HG02981 (cell line): Measurements from ENCODE around the gene TMEM183A.
"Not testable (repeated sequence)": the region's sequence is repeated elsewhere in the genome, so short reads cannot be mapped to it uniquely, and the experiment has no call there.

Source experiments
- ATAC-seq: cut with Tn5 transposase; IDR thresholded peaks from one replicate; pipeline ENCODE4 v1.9.1; 2021; ENCODE audit warnings: mild to moderate bottlenecking, moderate library complexity; ENCODE audit not compliant: unreplicated experiment

Gene TMEM183A

DNA sequence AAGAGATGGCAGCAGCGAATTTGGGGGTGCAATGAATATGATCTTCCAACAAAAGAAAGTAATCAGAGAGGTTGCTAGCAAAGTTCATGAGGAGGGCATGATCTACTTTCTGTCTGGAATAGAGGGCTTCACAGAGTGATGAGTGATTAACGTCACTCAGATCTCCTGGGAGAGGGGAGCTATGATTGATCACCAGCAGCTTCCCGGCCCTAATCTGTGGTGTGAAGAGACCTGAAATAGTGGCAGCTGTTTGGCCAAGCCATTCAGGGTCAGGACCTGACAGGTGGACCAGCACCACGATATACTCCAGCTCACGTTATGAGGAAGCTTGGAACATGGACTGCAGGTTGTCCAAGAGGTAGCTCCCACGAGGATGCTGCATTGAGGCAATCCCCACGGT, 19.9 kb upstream of the TMEM183A start:
- ATAC-seq: no peak

DNA sequence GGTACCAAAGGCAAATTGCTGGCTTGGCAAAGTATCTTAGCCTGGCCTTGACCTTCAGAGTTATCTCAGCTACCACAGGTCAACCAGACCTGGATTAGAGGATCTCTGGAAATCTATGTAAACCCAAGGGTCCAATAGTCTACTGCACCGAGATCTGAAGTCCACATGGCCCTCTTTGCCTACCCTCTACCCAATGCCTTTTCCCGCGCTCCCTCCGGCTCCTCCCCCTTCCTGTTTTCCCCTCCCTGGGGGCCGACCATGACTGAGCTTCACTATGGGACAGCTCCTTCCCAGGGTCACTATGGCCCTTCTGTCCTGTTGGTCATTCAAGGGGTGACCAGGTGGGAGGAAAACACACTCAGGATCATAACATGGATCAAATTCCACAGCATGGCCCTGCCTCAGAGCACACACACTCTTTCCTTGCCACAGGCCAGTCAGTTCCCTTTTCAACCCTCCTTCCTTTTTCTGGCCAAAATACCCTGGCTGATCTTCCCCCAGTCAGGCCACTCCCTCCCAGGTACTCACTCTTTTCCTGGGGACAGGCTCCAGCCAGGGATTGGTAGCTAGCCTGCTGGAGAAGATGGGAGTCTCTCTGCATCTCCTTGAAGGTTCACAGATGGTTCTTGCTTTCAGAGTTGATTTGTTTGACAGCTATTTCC, 19.1 kb upstream of the TMEM183A start:
- ATAC-seq: no peak

DNA sequence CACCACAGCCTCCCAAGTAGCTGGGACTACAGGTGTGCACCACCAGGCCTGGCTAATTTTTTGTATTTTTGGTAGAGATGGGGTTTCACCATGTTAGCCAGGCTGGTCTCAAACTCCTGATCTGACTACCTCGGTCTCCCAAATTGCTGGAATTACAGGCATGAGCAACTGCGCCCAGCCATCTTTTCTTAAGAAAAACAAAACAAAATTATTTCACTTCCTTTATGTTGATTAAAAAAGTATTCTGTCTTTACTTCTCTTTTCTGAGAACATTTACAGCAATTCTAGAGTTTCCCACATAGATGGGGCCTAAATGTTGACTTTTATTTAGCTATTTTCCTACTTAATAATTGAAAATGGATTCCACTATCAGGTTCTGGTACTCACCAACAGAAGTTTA, 17.3 kb upstream of the TMEM183A start:
- no peak for ATAC-seq

DNA sequence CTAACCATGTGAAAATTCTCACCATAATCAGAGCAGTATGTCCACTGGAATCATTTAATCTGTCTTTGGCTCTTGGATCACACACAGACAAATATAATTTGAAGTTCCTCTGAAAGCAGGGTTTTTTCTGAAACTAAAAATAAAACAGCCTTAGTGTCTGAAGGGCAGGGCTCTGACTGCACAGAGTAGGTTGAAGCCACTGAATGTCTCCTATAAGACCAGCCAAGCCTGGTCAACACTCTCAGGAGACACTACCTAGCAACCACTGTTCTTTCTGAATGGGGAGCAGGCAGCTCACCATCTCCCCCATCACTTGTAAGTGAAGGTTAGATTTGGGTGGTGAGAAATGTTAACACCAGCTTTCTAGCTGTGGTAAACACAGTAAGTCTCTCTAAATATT, 16.1 kb upstream of the TMEM183A start:
- ATAC-seq: no peak

DNA sequence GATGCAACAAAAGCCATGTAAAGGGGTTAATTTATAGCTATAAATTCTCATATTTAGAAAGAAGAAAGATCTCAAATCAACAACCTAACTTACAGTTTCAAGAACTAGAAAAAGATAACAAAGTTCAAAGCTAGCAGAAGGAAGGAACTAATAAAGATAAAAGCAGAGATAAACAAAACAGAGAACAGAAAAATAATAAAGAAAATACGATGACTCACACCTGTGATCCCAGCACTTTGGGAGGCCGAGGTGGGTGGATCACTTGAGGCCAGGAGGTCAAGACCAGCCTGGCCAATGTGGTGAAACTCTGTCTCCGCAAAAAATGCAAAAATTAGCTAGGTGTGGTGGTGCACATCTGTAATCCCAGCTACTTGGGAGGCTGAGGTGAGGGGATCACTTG, 12.4 kb upstream of the TMEM183A start:
- no peak for ATAC-seq

DNA sequence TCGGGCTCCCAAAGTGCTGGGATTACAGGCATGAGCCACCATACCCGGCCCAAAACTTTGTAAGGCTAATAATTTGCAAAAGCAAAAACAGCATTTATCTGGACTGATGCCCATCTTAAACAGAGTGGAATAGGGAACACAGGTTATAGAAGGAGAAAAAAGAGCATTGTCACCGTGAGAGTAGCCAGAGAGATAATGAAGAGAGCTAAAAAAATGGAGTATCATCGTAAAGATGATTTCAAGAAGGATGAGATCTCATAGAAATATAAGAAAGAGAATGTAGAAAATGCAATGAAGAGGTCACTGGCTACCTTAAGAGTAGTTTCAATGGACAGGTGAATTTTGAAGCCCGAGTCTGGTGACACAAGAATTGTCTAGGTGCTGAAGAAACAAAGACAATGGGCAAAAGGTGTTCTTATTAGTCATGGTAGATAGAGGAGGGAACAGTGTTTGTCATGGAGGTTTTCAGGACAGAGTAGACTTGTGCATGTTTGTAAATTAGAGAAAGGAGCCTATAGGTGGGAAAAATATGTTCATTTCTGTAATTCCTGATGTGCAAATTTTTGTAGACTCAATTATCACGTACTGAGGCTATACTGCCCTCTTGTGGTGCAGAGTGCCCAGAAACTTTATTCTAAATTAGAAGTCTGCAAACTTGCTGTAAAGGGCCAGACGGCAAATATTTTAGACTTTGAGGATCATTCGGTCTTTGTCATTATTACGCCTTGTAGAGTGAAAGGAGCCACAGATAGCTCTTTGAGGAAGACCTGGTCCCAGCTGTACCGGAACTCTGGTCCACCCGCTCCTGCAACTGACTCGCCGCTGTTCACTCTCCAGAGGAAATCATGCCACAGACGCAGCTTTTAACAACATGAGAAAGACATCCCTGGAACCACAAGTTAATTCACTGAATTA, 8.1 kb upstream of the TMEM183A start:
- no peak for ATAC-seq

DNA sequence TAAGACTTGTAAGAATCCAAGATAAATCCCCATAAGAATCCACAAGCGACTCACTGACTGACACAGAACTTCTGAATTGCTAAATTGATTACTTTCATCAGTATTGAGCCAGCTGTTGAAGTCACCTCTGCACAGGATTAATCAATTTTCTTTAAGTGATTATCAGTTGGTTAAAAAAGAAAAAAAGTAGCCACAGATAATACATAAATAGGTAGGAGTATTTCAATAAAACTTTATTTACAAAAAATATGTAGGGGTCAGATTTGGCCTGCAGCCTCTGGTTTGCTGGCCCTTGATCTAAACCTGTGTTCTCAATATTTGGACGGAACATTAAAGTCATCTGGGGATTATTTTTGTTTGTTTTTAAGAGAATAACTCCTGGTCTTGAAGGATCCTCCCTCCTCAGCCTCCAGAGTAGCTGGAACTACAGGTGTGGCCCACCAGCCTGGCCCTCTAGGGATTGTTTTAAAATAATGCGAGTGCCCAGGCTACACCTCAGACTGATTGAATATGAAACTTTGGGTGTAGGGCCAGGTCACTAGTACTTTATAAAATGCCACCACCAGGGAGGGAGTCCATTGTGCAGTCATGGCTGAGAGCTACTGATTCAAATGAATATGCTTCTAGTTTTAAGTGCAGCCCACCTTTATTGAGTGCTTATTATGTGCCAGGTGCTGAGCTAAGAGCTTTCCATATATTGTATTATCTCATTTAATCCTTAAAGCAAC, 6.8 kb upstream of the TMEM183A start:
- no peak for ATAC-seq

DNA sequence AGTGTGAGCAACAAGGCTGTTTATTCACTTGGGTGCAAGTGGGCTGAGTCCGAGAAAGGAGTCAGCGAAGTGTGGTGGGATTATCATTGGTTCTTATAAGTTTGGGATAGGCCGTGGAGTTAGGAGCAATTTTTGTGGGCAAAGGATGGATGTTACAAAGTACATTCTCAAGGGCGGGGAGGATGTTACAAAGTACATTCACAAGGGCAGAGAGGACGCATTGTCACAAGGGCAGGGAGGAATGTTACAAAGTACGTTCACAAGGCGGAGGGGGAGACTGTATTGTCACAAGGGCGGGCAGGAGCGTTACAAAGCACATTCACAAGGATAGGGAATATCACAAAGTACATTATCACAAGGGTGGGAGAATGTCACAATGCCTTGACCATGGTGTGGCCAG, 5.2 kb upstream of the TMEM183A start:
- ATAC-seq: no peak

DNA sequence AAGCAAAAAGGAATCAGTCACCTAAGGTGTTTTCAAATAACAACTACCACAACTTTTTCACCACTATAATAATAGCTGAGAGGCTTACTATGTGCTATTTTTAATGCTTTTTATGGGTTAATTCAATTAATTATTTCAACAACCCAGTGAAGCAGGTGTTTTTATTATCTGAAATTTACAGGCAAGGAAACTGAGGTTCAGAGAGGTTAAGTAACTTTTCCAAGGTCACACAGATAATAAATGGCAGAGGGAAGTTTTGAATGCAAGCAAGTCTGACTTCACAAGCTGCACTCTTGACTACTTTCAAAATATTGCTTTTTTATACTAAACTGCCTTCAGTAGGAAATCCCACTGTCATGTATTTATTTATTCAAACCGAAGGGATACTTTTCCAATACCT, 4.2 kb upstream of the TMEM183A start:
- ATAC-seq: no peak

DNA sequence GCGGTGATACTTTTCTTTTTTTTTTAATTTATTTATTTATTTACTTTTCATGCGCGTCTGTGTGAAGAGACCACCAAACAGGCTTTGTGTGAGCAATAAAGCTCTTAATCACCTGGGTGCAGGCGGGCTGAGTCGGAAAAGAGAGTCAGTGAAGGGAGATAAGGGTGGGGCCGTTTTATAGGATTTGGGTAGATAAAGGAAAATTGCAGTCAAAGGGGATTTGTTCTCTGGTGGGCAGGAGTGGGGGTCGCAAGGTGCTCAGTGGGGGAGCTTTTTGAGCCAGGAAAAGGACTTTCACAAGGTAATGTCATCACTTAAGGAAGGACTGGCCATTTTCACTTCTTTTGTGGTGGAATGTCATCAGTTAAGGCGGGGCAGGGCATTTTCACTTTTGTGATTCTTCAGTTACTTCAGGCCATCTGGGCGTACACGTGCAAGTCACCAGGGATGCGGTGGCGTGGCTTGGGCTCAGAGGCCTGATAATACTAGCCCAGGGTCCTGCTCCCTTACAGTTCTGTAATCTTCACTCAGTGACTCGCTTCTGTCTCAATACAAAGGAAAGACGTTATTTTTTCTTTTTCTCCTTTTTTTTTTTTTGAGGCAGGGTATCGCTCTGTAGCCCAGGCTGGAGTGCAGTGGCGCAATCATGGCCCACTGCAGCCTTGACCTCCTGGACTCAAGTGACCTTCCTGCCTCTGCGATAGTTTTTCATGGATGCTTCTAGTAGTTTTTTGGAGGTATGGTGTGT, 1.6 kb upstream of the TMEM183A start:
- not testable (repeated sequence) for ATAC-seq

DNA sequence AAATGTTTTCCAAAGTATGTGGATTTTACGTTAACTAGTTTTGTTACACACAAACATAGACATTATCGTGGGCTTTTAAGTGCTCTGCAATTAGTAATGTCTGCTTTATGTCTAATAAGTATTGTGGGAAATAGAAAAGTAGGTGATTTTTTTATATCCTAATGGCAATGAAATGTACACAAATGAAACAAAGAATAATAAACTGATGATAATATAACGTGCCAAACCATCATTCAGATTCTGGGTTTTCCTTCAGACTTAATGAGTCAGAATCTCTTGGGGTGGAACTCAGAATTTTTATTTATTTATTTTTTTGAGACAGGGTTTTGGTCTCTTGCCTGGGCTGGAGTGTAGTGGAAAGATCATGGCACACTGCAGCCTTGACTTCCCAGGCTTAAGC, 2.0 kb downstream of the TMEM183A start:
- no peak for ATAC-seq

DNA sequence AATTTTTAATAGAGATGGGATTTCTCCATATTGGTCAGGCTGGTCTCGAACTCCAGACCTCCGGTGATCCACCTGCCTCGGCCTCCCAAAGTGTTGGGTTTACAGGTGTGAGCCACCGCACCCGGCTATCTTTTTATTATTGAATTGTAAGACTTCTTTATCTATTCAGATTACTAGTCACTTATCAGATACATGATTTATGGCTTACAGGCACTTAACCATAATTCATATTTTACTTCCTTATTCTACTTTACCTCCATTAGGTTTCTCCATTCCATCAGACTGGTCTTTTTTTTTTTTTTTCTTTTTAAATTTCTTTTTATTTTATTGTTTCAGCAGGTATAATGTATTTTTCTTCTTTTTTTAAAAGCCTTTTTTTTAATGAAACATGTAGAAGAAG, 4.4 kb downstream of the TMEM183A start:
- ATAC-seq: no peak

DNA sequence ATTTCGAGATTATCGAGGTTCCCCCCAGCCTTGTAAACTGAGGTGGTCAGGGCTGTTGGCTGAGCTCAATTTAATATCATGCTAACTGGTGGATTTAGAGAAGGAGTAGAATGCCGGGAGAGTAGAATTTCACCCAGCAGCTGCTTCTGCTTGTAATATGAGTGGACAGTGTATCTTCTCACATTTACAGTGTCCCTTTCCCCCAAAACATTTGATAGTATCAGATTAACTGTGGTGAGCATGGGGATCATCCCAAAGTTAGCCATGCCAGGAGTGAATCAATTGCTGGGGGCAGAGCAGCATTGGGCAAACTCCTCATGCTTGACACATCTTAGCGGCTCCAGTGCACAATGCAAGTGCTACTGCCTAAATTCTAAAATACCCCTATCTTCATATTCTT, 9.9 kb downstream of the TMEM183A start:
- no peak for ATAC-seq

DNA sequence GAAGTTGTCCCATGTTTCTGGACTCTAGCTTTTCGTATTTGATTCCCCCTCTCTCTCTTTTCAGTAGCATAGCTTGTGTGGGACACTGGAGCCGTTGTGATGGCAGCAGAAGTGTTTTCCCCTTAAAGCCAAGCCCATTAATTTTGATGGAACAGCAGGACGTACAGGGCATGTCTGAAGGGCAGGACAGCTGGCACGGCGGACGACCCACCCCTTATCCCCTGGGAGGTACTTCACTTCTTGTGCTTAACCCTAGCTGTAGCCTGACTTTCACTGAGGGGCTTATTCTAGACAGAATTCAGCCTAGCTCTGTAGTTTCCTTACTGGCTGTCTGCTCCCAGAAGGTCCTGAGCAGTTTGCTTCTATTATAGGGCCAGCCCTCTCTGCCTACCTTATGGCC, 10.5 kb downstream of the TMEM183A start:
- no peak for ATAC-seq

DNA sequence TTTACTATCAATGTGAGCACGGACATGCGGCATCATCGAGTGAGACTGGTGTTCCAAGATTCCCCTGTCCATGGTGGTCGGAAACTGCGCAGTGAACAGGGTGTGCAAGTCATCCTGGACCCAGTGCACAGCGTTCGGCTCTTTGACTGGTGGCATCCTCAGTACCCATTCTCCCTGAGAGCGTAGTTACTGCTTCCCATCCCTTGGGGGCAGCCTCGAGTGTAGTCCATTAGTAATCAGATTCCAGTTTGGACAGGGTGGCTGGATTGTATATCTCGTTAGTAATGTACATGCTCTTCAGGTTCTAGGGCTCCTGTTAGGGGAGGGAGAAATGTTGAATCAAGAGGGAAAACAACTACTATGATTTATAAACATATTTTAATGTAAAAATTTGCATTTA, 15.7 kb downstream of the TMEM183A start:
- not testable (repeated sequence) for ATAC-seq

DNA sequence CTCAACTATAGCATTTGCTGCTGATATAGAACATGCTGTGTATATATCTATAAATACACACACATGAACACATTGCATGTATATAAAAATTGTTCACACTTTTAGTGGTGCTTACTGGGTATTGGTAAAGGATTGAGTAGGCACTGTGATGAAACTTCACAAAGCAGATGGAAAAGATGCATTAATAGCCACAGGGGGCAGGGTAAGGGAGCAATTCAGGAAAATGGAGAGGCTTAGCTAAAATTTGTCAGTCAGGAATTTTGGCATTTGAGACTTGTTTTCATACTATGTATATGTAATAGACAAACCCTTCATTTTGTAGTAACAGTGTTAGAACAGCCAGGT, 18.5 kb downstream of the TMEM183A start:
- ATAC-seq: no peak

DNA sequence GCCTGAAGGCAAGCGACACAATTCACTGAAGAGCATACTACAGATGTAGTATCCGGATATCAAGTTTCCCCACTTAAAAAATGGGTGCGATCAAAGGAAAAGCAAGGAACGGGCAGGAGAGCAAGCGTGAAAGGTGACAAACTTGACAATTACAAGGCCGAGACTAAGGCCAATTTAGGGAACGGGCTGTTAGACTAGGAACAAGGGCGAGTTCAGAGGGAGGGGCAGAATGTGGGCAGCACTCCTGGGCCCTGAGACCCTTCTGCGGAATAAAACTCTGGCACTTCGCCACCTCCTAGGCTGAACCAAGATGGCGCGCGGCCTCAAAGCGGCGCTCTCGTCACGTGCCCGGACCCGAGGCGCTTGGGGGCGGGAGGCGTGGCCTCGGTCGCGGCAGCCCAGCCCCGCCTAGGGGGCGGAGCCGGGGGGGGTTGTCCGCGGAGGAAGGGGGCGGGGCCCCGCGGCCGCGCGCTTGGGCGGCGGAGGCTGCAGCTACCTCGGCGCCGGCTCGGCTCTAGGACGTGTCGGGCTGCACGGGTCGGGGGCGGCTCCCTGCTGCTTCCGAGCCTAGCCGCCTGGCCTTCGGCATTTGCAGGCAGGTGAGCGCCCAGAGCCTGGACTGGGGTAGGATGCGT, 19.0 kb downstream of the TMEM183A start, which contains the start of gene PPFIA4:
TSS of gene PPFIA4 (plus strand) at position 461 of the 635 bp plus-strand sequence. CDS start 12,518 bp downstream, outside the sequence.
- peak; percentile 74 for ATAC-seq

DNA sequence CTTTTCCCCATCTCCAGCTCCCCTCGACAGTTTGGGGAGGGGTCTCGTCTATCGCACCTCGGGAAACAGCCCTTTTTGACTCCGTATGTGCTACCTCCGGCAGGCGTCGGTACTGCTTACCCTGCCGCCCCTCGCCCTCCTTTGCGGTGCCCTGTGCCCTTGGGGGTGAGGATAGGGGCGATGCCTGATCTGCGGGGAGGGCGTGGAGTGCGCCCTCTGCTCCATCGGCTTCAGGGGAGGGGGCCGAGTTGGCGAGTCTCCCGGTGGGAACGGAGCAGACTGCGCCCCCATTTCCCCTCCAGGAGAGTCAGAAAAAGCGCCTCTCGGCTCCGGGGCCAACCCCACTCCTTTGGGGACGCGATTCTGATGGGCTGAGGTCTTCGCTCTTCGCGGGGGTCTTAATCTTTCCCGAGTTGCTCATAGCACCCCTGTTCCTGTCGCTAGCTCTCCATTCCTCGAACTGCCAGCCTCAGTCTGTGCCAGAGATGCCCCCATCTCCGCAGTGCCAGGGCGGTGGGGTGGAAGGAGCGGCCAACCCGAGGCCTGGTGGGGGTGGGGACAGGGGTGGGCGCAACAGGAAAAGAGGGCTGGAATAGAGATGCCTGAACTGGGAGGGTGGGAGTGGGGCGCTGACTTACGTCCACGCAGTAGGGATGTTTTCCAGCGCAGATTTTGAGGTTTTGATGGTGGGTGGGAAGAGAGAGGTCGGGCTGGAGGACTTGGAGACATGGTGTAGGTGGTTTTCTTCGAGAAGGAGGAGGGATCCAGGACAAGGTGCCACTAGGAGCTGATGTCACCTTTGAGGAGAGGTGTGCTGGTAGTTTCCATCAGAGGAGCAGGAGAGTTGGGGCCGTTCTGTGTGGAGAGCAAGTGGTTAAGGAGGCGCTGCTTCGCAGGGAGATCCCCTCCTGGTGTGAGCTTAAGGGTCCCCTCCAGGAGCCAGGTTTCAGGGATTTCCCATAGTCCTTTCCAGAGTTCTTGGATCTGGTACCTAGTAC, 19.8 kb downstream of the TMEM183A start:
- peak; percentile 9 for ATAC-seq

DNA sequence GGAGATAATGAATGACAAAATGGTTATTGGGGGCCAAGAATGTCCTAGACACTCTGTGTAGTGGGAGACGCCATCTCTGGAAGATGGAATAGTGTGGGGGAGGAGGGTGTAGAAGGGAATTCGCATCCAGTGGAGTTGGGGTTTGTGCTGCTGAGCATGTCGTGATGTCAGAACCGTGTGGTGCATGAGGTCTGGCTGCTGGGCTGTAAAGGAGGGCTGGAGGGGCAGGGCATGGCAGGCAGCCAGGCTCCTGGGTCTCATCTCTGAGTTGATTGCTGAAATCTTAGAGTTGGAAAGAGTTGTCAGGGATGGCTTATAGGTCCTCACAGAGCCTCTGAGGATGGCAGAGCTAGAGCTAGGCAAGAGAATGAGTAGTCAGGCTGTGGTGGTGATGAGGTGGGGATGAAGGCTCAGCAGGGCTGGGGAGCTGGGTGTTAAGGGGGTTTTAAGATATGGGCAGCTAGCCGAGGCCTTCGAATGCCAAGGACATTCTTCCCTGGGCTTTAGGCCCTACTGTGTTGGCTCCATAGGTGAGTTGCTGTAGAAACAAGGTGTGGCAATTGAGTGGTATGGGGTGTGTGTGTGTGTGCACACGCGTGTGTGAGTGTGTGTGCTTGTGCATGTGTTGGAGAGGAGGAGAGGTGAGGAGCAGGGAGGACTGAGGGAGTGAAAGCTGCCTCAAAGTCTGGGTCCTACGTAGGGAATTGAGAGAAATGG, 21.1 kb downstream of the TMEM183A start:
- ATAC-seq: no peak
